WI38 (cell line): Measurements from ENCODE around the gene ASXL3.

Experiments used
- H3K4me3 ChIP-seq: 2 replicates; pipeline ENCODE4 v1.5.1; 2011; ENCODE audit warnings: low read depth, mild to moderate bottlenecking, control low read depth, low read length
- TF ChIP-seq, protein P1 (sequence below): IDR thresholded peaks from 2 replicates; pipeline ENCODE4 v1.5.1; 2012; ENCODE audit warnings: low read depth, mild to moderate bottlenecking, control low read depth, low read length

The ASXL3 gene

GRCh38 chr18:33627114-33627513, 49.1 kb downstream of the ASXL3 start:
- TF ChIP-seq, protein P1, sequence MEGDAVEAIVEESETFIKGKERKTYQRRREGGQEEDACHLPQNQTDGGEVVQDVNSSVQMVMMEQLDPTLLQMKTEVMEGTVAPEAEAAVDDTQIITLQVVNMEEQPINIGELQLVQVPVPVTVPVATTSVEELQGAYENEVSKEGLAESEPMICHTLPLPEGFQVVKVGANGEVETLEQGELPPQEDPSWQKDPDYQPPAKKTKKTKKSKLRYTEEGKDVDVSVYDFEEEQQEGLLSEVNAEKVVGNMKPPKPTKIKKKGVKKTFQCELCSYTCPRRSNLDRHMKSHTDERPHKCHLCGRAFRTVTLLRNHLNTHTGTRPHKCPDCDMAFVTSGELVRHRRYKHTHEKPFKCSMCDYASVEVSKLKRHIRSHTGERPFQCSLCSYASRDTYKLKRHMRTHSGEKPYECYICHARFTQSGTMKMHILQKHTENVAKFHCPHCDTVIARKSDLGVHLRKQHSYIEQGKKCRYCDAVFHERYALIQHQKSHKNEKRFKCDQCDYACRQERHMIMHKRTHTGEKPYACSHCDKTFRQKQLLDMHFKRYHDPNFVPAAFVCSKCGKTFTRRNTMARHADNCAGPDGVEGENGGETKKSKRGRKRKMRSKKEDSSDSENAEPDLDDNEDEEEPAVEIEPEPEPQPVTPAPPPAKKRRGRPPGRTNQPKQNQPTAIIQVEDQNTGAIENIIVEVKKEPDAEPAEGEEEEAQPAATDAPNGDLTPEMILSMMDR = no peak

DNA sequence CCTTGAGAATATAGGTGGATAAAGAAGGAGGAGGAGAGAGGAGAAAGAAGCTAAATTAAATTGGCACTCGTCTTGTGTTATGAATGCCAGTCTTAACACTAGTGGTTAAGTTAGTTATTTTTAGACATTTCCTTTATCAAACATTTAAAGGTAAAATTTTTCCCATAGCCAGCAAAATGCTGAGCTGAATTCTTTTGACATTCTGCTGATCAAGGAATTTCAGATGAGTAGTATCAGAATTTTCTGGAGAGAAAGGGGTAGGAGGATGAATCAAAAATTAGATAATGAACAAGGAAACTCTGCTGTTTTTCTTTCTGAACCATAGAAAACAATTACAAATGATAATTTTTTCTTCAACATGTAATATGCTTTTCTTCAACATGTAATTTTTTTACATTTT, 52.5 kb downstream of the ASXL3 start:
- no peak overlapping the region for H3K4me3 ChIP-seq
- TF ChIP-seq, protein P1 = no peak

More at GRCh38 chr18:33627114-33627513, 49.1 kb downstream of the ASXL3 start:
- no peak overlapping the region for H3K4me3 ChIP-seq

DNA sequence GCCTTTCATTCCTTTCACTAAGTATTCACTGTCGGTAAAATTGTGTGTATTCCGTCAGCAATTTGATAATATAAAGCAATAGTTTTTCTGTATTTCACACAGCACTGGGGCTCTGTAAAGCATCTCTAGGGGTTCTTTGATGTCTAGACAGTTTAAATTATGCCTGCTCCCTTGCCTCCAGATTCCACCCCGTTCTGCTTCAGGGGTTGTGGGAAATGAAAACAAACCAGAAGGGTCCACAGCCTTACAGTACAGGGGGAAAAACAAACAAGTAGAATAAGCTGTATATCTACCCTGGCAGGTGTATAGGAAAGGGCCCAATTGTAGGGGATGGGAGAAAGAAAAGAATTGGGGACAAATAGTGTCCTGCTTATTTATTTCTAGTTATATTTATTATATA, 63.1 kb downstream of the ASXL3 start:
- TF ChIP-seq, protein P1 = no peak
- H3K4me3 ChIP-seq = no peak overlapping the region

DNA sequence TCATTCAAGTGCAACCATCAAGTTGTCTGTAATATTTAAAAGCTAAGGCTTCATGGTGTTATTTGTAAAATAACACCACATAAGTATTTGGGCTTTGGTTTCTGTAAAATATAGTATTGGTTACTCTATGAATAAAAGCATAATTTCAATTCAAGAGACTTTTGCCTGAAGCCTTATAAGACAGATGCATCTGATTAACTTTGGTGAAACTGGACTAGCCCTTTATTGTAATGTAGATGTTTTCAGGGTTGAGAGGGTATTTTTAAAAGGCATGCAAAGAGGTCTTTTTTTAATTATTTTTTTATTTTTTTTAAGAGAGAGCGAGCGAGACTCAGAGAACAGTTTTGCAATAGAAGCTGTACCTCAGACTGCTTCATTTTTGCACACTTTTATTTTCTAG, 66.5 kb downstream of the ASXL3 start:
- no peak overlapping the region for H3K4me3 ChIP-seq
- TF ChIP-seq, protein P1 = no peak

DNA sequence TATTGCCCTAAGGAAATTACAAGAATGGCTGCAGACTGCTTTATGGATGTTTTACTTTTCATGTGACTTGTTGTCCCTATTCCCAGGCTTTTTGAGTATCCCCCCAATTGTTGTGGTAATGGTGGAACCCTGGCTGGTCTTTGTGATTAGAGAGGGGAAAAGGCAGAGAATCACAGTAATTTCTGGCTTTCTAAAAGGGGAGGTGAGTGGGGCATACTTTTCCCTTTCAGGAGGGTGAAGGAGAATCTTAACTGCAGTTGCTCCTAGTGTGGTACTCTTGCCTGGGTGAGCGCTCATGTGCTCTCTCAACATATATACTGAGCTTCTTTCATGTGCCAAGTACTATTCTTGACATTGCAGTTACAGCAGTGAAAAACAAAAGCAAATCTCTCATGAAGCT, 69.3 kb downstream of the ASXL3 start:
- TF ChIP-seq, protein P1 = no peak

GRCh38 chr18:33652635-33653034, 74.6 kb downstream of the ASXL3 start:
- TF ChIP-seq, protein P1 = no peak
- no peak overlapping the region for H3K4me3 ChIP-seq

More for the DNA sequence above, 69.3 kb downstream of the ASXL3 start:
- H3K4me3 ChIP-seq = no peak overlapping the region

DNA sequence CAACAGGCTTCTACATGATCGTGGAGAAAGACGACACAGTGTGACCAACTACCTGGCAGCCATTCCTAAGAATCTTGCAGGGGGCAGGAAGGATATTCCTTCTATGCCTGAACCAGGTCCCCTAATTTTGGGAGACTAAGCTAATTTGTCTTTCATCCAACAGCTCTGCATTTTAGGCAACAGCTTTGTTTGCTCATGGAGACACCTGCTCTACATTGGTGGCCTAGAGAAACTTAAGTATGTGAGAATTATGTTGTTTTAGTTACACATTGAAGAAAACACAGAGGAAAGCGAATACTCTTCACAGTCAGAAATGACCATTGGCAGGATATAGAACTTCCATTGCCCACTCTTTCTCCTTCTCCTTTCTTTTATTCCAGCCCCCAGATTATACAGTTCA, 75.2 kb downstream of the ASXL3 start:
- H3K4me3 ChIP-seq = no peak overlapping the region
- TF ChIP-seq, protein P1 = no peak
